HepG2 (cell line): ENCODE measurements around the gene ARF4. TPM values are rescaled to one million over a fixed set of nuclear protein-coding genes. Genes with fewer than 3 reads are reported as not detected.

Experiments
- ATAC-seq: fragments of 200-7000 bp; cut with Tn5 transposase; 3 replicates; pipeline ENCODE4 v1.9.1; 2020; ENCODE audit warnings: mild to moderate bottlenecking, moderate library complexity
- BruUV-seq: library from RNA; stranded (reverse); fragments of 400-500 nt; replicated peaks from 2 replicates; lab custom pipeline; 2021; lab: Mats Ljungman, UMichigan
- CTCF ChIA-PET: fragments of 300-600 bp; formaldehyde crosslinking; extraction: SDS; loops from one replicate; lab custom pipeline; 2021; ENCODE audit warnings: low total read pairs, inconsistent platforms, low intra/inter-chr PET ratio; lab: Yijun Ruan, JAX
- POLR2A ChIA-PET: fragments of 350-600 bp; sonication (Branson Sonifier 250); formaldehyde crosslinking; loops from one replicate; lab custom pipeline; 2020; ENCODE audit warnings: antibody characterized with exemption, inconsistent platforms; lab: Yijun Ruan, JAX
- DNase-seq: peaks from one replicate; pipeline ENCODE4 v3.0.0-alpha.2; 2015; ENCODE audit warnings: low spot score
- FAIRE-seq: peaks from 3 replicates; lab custom pipeline; 2011; peaks lifted over from hg19 to GRCh38; lab: Jason Lieb, UNC
- H2AFZ ChIP-seq: one replicate; pipeline ENCODE4 v1.6.1; 2011; ENCODE audit warnings: low read length, inconsistent platforms
- H3K27ac ChIP-seq: fragments of 300-600 bp; 3 replicates; pipeline ENCODE4 v1.8.0; 2011; ENCODE audit warnings: mixed run types, mild to moderate bottlenecking, mixed read lengths, low read length, inconsistent platforms; ENCODE audit not compliant: insufficient read depth; ENCODE audit errors: extremely low read length
- H3K27me3 ChIP-seq, 2 experiments: fragments of 200-600 bp in 1 of 2; 2 replicates in 1 of 2; 3 replicates in 1 of 2; pipeline versions ENCODE4 v1.6.0 to v1.8.0; 2011; ENCODE audit warnings: low read length in 2 of 2, mild to moderate bottlenecking in 2 of 2, moderate library complexity in 2 of 2, inconsistent platforms in 1 of 2; ENCODE audit not compliant: insufficient read depth in 2 of 2, control insufficient read depth in 1 of 2
- H3K36me3 ChIP-seq, 2 experiments: fragments of 200-600 bp in 1 of 2; replicated peaks in 1 of 2; 2 replicates in 1 of 2; 3 replicates in 1 of 2; pipeline versions ENCODE4 v1.5.1 to v1.8.0; 2011; ENCODE audit warnings: low read length in 2 of 2, inconsistent platforms in 1 of 2; ENCODE audit not compliant: insufficient read depth in 2 of 2, control insufficient read depth in 1 of 2
- H3K4me1 ChIP-seq: 2 replicates; pipeline ENCODE4 v1.5.1; 2012; ENCODE audit warnings: low read length, inconsistent platforms; ENCODE audit not compliant: insufficient read depth
- H3K4me2 ChIP-seq: 2 replicates; pipeline ENCODE4 v1.6.0; 2011; ENCODE audit warnings: low read depth, low read length, inconsistent platforms
- H3K4me3 ChIP-seq, 3 experiments: fragments of 200-600 bp in 1 of 3; sonication (generic), shearing (Covaris generic) in 1 of 3; replicated peaks in 1 of 3; 2 replicates each; pipeline ENCODE4 v1.5.1; 2011 to 2016; ENCODE audit warnings: low read length in 3 of 3, inconsistent platforms in 2 of 3, low read depth in 2 of 3, mild to moderate bottlenecking in 2 of 3, control low read depth in 1 of 3, mixed read lengths in 1 of 3; ENCODE audit not compliant: insufficient read depth in 1 of 3
- H3K79me2 ChIP-seq: one replicate; pipeline ENCODE4 v1.6.1; 2011; ENCODE audit warnings: low read length, inconsistent platforms; ENCODE audit not compliant: insufficient read depth
- H3K9ac ChIP-seq: 2 replicates; pipeline ENCODE4 v1.6.0; 2011; ENCODE audit warnings: mild to moderate bottlenecking, low read depth, low read length, inconsistent platforms; ENCODE audit not compliant: insufficient read depth
- H3K9me3 ChIP-seq: 2 replicates; pipeline ENCODE4 v1.5.1; 2012; ENCODE audit warnings: mild to moderate bottlenecking, low read length
- H4K20me1 ChIP-seq: 2 replicates; pipeline ENCODE4 v1.6.0; 2011; ENCODE audit warnings: inconsistent platforms, mild to moderate bottlenecking, low read length, moderate library complexity; ENCODE audit not compliant: insufficient read depth
- ARNTL ChIP-seq: sonication (generic); formaldehyde crosslinking; IDR thresholded peaks from 2 replicates; pipeline ENCODE4 v1.4.0; 2020; ENCODE audit warnings: mild to moderate bottlenecking, missing genetic modification reagents
- CREB1 ChIP-seq, 2 experiments: fragments of 450-650 bp in 1 of 2; IDR thresholded peaks; 2 replicates each; pipeline ENCODE4 v1.6.1; 2016 to 2017; ENCODE audit warnings: control low read depth in 1 of 2, mild to moderate bottlenecking in 1 of 2, missing compliant biosample characterization in 1 of 2, missing genetic modification characterization in 1 of 2
- DMAP1 ChIP-seq: IDR thresholded peaks from 2 replicates; pipeline ENCODE4 v1.6.1; 2016
- MBD4 ChIP-seq: IDR thresholded peaks from 2 replicates; pipeline ENCODE4 v1.6.1; 2012; ENCODE audit warnings: low read length, inconsistent platforms, borderline replicate concordance
- POGK ChIP-seq: sonication (generic); formaldehyde crosslinking; conservative IDR thresholded peaks from 2 replicates; pipeline ENCODE4 v1.8.0; 2022; ENCODE audit warnings: mild to moderate bottlenecking, moderate library complexity, missing genetic modification reagents
- REPIN1 ChIP-seq: sonication (generic); formaldehyde crosslinking; IDR thresholded peaks from 2 replicates; pipeline ENCODE4 v1.8.0; 2022; ENCODE audit warnings: missing genetic modification reagents, low read depth, mild to moderate bottlenecking, borderline replicate concordance
- RFX1 ChIP-seq: fragments of 450-650 bp; IDR thresholded peaks from 2 replicates; pipeline ENCODE4 v1.6.1; 2017
- SATB2 ChIP-seq: sonication (generic); formaldehyde crosslinking; IDR thresholded peaks from 2 replicates; pipeline ENCODE4 v1.5.0; 2020; ENCODE audit warnings: missing genetic modification reagents
- SNAPC2 ChIP-seq: sonication (generic); formaldehyde crosslinking; IDR thresholded peaks from 2 replicates; pipeline ENCODE4 v1.8.1; 2022; ENCODE audit warnings: mild to moderate bottlenecking, missing genetic modification reagents
- ZBTB1 ChIP-seq: sonication (generic); formaldehyde crosslinking; IDR thresholded peaks from 2 replicates; pipeline ENCODE4 v1.4.0; 2020; ENCODE audit warnings: missing genetic modification reagents, borderline replicate concordance
- ZFX ChIP-seq: sonication (generic); formaldehyde crosslinking; IDR thresholded peaks from 2 replicates; pipeline ENCODE4 v1.4.0; 2020; ENCODE audit warnings: mild to moderate bottlenecking, low read depth, missing genetic modification reagents, moderate library complexity
- ZNF281 ChIP-seq: sonication (generic); formaldehyde crosslinking; IDR thresholded peaks from 2 replicates; pipeline ENCODE4 v1.4.0; 2020; ENCODE audit warnings: missing genetic modification reagents, borderline replicate concordance
- ZNF512 ChIP-seq: sonication (generic); formaldehyde crosslinking; IDR thresholded peaks from 2 replicates; pipeline ENCODE4 v1.4.0; 2020; ENCODE audit warnings: mild to moderate bottlenecking, missing genetic modification reagents
- ZNF547 ChIP-seq: sonication (generic); formaldehyde crosslinking; IDR thresholded peaks from 2 replicates; pipeline ENCODE4 v1.5.1; 2020; ENCODE audit warnings: mild to moderate bottlenecking, missing genetic modification reagents
- ZNF563 ChIP-seq: sonication (generic); formaldehyde crosslinking; IDR thresholded peaks from 2 replicates; pipeline ENCODE4 v1.8.0; 2022; ENCODE audit warnings: mild to moderate bottlenecking, moderate library complexity, missing genetic modification reagents
- ZNF747 ChIP-seq: sonication (generic); formaldehyde crosslinking; IDR thresholded peaks from 2 replicates; pipeline ENCODE4 v1.8.1; 2023; ENCODE audit warnings: missing genetic modification reagents, mild to moderate bottlenecking, borderline replicate concordance
- in situ Hi-C: cut with HindIII; loops from 2 replicates; pipeline ENCODE4 v1.10.0; 2017; ENCODE audit warnings: low pct_unique_long_range_greater_than_20kb; ENCODE audit not compliant: extremely low pct_ligation_motif_present
- intact Hi-C: fragments of 100-400 bp; cut with micrococcal nuclease; formaldehyde crosslinking; loops from one replicate; pipeline ENCODE4 v1.10.0; 2022; ENCODE audit not compliant: unreplicated experiment
- polyA plus RNA-seq, 8 experiments: library from polyadenylated mRNA; depleted of rRNA in 3 of 8; stranded (reverse) in 7 of 8; unstranded in 1 of 8; fragments of >200 nt; fragmentation: Illumina TruSeq in 4 of 8; extraction: Trizol in 4 of 8; gene quantifications; 2 replicates each; pipeline versions ENCODE4 v1.2.1 to v1.2.3, GENCODE V29; 2011 to 2016; ENCODE audit warnings: low read depth in 4 of 8, missing spikeins in 1 of 8, mixed read lengths in 1 of 8; ENCODE audit not compliant: insufficient read depth in 1 of 8
- total RNA-seq, 5 experiments: library from RNA; depleted of rRNA; stranded (reverse); fragments of >200 nt; fragmentation: Illumina TruSeq; extraction: Trizol; gene quantifications; 2 replicates each; pipeline ENCODE4 v1.2.3, GENCODE V29; 2016; ENCODE audit warnings: low read depth in 1 of 5

ARF4 gene
- total and polyA plus RNA-seq, 2 of the 13 experiments (the other 11 are each of a cell fraction or from before 2014, with no cell fraction given), result 184 to 250 TPM

- Histone ChIP-seq H3K9ac (no peak overlapping the region), H3K4me1 (peaks cover 12% of the 10 kb centered on the region), H3K79me2 (no peaks in the 10 kb centered on the region), H3K36me3 (no peaks in the 10 kb centered on the region)
- ATAC-seq, result no peak
- DNase-seq, result no peak
- no peak for FAIRE-seq
- ChIA-PET CTCF (no interaction called here), POLR2A (no interaction called here)
- TF ChIP-seq ZBTB1 (CRISPR knock-in tag) (no peak), ZNF281 (no peak), ZFX (CRISPR knock-in tag) (no peak), SNAPC2 (CRISPR knock-in tag) (no peak), ZNF512 (no peak), ARNTL (CRISPR knock-in tag) (no peak), REPIN1 (CRISPR knock-in tag) (no peak), DMAP1 (no peak), SATB2 (CRISPR knock-in tag) (no peak), CREB1 (IDR thresholded peaks at IDR 0.05) (no peak), CREB1 (CRISPR knock-in tag; IDR thresholded peaks at IDR 0.05) (no peak), POGK (CRISPR knock-in tag) (no peak), MBD4 (no peak), RFX1 (no peak), ZNF747 (CRISPR knock-in tag) (no peak), ZNF563 (CRISPR knock-in tag) (no peak), ZNF547 (CRISPR knock-in tag) (no peak)
- TF ChIP-seq, all 625 proteins: peak for 0
- BruUV-seq, result no TSS peak
- no peak overlapping the region for H3K4me3 ChIP-seq
- no peak overlapping the region for H3K4me2 ChIP-seq
- intact Hi-C loops, result no loop called here
- H4K20me1 ChIP-seq, result no peaks in the 10 kb centered on the region
- H3K27ac ChIP-seq, result no peak overlapping the region
- H3K9me3 ChIP-seq, result no peaks in the 10 kb centered on the region
- in situ Hi-C loops, result no loop called here
- H2AFZ ChIP-seq, result no peak overlapping the region
- no peaks in the 10 kb centered on the region for H3K27me3 ChIP-seq
These were observed 8.5 kb upstream of the ARF4 start for GRCh38 chr3:57605683-57606082.
